Epithelial cell of esophagus (primary cell): ENCODE measurements around the gene NEMP2.

ENCODE experiments used
- DNase-seq: peaks from one replicate; pipeline ENCODE4 v3.0.0; 2010; ENCODE audit warnings: low read depth
- H3K4me3 ChIP-seq: 2 replicates; pipeline ENCODE4 v1.5.1; 2011; ENCODE audit warnings: mild to moderate bottlenecking, low read length, control low read depth
- CTCF ChIP-seq: IDR thresholded peaks from 2 replicates; pipeline ENCODE4 v1.5.1; 2011; ENCODE audit warnings: low read depth, mild to moderate bottlenecking, low read length, control low read depth, inconsistent platforms; ENCODE audit not compliant: insufficient read depth; ENCODE audit errors: missing control alignments

Gene NEMP2

GRCh38 chr2:190554357-190555006, 20.0 kb upstream of the NEMP2 start:
- H3K4me3 ChIP-seq, result no peak overlapping the region
- no peak for TF ChIP-seq CTCF
- no peak for DNase-seq

GRCh38 chr2:190553254-190553653, 18.7 kb upstream of the NEMP2 start:
- no peak for TF ChIP-seq CTCF

GRCh38 chr2:190551928-190552327, 17.4 kb upstream of the NEMP2 start:
- no peak for DNase-seq
- H3K4me3 ChIP-seq, result no peak overlapping the region
- TF ChIP-seq CTCF, result no peak

More at GRCh38 chr2:190553254-190553653, 18.7 kb upstream of the NEMP2 start:
- no peak for DNase-seq
- H3K4me3 ChIP-seq, result no peak overlapping the region

- no peak overlapping the region for H3K4me3 ChIP-seq
- TF ChIP-seq CTCF, result no peak
Measured at GRCh38 chr2:190550137-190550536, 15.6 kb upstream of the NEMP2 start.

GRCh38 chr2:190547886-190548285, 13.4 kb upstream of the NEMP2 start:
- no peak overlapping the region for H3K4me3 ChIP-seq
- DNase-seq, result peak; percentile 48
- TF ChIP-seq CTCF, result no peak

More at GRCh38 chr2:190550137-190550536, 15.6 kb upstream of the NEMP2 start:
- DNase-seq, result no peak

- no peak for TF ChIP-seq CTCF
- DNase-seq, result no peak
- H3K4me3 ChIP-seq, result no peak overlapping the region
Measured at GRCh38 chr2:190546734-190547133, 12.2 kb upstream of the NEMP2 start.
